Lower leg skin (tissue), 3 donors: ENCODE results near the gene RTL1.

Experiments
- POLR2A ChIP-seq, 2 donors: fragments of 450-650 bp; IDR thresholded peaks; one replicate each; pipeline ENCODE4 v1.6.1; 2016 to 2017; ENCODE audit warnings: antibody characterized with exemption in 2 of 2, mild to moderate bottlenecking in 1 of 2, moderate library complexity in 1 of 2
- TF ChIP-seq, protein P1 (sequence below), 3 donors: fragments of 450-650 bp; IDR thresholded peaks; one replicate each; pipeline ENCODE4 v1.5.1; 2016; ENCODE audit warnings: antibody characterized with exemption in 3 of 3, mild to moderate bottlenecking in 3 of 3, moderate library complexity in 2 of 3

DNA sequence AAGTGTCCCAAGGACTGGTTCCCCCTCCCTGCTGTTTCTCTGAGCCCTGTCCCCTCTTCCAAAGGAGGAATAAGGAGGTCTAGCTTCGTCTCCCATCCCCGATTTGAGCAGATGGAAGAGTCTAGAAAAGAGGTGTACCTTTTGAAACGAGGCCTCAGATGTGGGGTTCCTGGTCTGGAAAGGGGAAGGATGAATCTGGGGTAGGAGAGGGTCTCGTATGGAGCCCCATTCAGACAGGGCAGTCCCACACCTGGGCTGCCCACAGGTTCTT lies 64.3 kb downstream of the RTL1 start:
- TF ChIP-seq, protein P1, sequence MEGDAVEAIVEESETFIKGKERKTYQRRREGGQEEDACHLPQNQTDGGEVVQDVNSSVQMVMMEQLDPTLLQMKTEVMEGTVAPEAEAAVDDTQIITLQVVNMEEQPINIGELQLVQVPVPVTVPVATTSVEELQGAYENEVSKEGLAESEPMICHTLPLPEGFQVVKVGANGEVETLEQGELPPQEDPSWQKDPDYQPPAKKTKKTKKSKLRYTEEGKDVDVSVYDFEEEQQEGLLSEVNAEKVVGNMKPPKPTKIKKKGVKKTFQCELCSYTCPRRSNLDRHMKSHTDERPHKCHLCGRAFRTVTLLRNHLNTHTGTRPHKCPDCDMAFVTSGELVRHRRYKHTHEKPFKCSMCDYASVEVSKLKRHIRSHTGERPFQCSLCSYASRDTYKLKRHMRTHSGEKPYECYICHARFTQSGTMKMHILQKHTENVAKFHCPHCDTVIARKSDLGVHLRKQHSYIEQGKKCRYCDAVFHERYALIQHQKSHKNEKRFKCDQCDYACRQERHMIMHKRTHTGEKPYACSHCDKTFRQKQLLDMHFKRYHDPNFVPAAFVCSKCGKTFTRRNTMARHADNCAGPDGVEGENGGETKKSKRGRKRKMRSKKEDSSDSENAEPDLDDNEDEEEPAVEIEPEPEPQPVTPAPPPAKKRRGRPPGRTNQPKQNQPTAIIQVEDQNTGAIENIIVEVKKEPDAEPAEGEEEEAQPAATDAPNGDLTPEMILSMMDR (IDR thresholded peaks at IDR 0.05) = no peak
- TF ChIP-seq POLR2A (IDR thresholded peaks at IDR 0.05) = no peak
